ENCODE data around the gene RAD51B. TPM values are rescaled to one million over a fixed set of nuclear protein-coding genes. Genes with fewer than 3 reads are reported as not detected.

Gene RAD51B
- polyA plus RNA-seq, 1 donor (not counting 4 experiments of a cell fraction or from before 2014, with no cell fraction given), result 13.3 TPM

DNA sequence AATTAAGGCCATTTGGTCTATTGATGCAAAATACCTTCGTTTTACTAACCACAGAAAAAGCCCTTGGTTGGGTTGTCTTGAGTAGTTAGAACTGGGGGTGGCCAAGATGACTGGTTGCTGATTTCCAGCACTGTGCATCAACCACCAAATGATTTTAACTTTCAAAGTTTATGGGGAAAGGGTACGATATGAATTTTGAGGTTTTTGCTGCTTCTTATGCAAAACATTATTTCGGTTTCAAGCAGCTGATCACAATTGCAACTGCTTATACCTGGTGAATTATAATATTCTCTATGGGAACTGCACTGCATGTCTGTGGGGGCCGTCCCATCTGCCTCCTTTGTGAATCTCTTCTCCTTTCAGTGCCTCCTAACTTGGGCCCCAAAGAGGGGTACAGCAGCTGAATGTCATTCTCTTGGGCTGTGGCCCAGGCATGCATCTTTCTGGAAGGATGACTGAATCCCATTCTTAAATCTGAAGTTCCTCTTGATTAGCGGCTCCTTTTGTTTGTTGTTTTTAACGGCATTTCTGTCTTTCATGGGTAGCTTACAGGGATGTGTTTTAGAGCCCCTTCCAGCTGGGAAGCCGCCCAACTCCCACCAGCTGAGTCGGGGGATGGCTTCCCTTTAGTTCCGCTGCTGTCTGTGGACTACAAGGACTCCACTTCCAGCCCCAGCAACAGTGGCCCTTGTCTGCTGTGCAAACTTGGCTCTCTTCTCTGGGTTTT is 493.5 kb downstream of the RAD51B start:
- FAIRE-seq (no peak), DNase-seq (ENCODE audit: low read depth, low spot score) (no peak)
- Histone ChIP-seq H3K27me3 (ENCODE audit: control insufficient read depth, extremely low read depth, insufficient read depth, low read length) (no peaks in the 10 kb centered on the region), H3K9me3 (ENCODE audit: control insufficient read depth, low read depth, low read length) (no peaks in the 10 kb centered on the region), H3K36me3 (ENCODE audit: control insufficient read depth in 2 of 2, extremely low read depth in 1 of 2, insufficient read depth in 2 of 2, low read length in 2 of 2) (no peaks in the 10 kb centered on the region), H3K4me2 (ENCODE audit: control insufficient read depth, extremely low read depth, insufficient read depth, low read depth, low read length) (no peak overlapping the region), H3K4me3 (ENCODE audit: control insufficient read depth in 2 of 3, extremely low read depth in 1 of 3, insufficient read depth in 2 of 3, low read depth in 1 of 3, low read length in 3 of 3) (no peak overlapping the region), H3K4me1 (ENCODE audit: control insufficient read depth, extremely low read depth, insufficient read depth, low read length) (peaks cover 4% of the 10 kb centered on the region), H4K20me1 (ENCODE audit: control insufficient read depth, extremely low read depth, insufficient read depth, low read length) (no peaks in the 10 kb centered on the region), H2AFZ (ENCODE audit: control insufficient read depth, low read length) (no peak overlapping the region), H3K27ac (ENCODE audit: control insufficient read depth, insufficient read depth, low read length) (no peak overlapping the region), H3K9ac (ENCODE audit: control insufficient read depth, extremely low read depth, insufficient read depth, low read length) (no peak overlapping the region), H3K9me1 (ENCODE audit: control insufficient read depth, extremely low read depth, insufficient read depth, low read length) (no peaks in the 10 kb centered on the region), H3K79me2 (ENCODE audit: control insufficient read depth, insufficient read depth, low read length) (no peaks in the 10 kb centered on the region)
- dilution Hi-C loops (cut with MboI; ENCODE audit: extremely low pct_ligation_motif_present, low sequenced_read_pairs), result no loop called here
- no peak for TF ChIP-seq EZH2 (IDR thresholded peaks at IDR 0.05; ENCODE audit: low read length)
- no peak for TF ChIP-seq CTCF (optimal IDR thresholded peaks at IDR 0.05 in 1 of 3, IDR thresholded peaks at IDR 0.05 in 1 of 3, conservative IDR thresholded peaks at IDR 0.05 in 1 of 3; ENCODE audit: extremely low read depth in 1 of 3, insufficient read depth in 2 of 3, low read length in 3 of 3)

DNA sequence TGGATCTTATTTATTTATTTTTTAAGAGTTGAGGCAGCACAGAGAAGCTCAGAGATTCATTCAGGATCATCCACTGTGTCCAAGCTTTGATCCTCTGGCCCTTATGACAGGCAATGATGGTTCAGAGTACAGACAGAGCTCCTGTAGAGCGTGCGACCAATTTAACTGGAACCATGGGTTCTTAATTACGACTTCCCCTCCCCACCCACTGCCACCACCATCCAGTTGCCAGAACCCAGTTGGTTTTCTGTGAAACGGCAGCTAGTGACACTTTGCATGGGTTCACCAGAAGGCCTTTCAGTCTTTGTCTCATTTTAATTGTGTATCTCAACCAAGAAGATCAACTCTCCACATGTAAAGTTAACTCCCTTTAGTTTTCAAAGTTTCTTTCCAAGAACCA is 495.1 kb downstream of the RAD51B start:
- Histone ChIP-seq H4K20me1 (ENCODE audit: control insufficient read depth, extremely low read depth, insufficient read depth, low read length) (no peaks in the 10 kb centered on the region), H3K4me2 (ENCODE audit: control insufficient read depth, extremely low read depth, insufficient read depth, low read depth, low read length) (no peak overlapping the region), H3K9me1 (ENCODE audit: control insufficient read depth, extremely low read depth, insufficient read depth, low read length) (no peaks in the 10 kb centered on the region), H3K4me3 (ENCODE audit: control insufficient read depth in 2 of 3, extremely low read depth in 1 of 3, insufficient read depth in 2 of 3, low read depth in 1 of 3, low read length in 3 of 3) (no peak overlapping the region), H3K9me3 (ENCODE audit: control insufficient read depth, low read depth, low read length) (no peaks in the 10 kb centered on the region), H3K27ac (ENCODE audit: control insufficient read depth, insufficient read depth, low read length) (no peak overlapping the region), H2AFZ (ENCODE audit: control insufficient read depth, low read length) (no peak overlapping the region), H3K79me2 (ENCODE audit: control insufficient read depth, insufficient read depth, low read length) (no peaks in the 10 kb centered on the region), H3K9ac (ENCODE audit: control insufficient read depth, extremely low read depth, insufficient read depth, low read length) (no peak overlapping the region), H3K27me3 (ENCODE audit: control insufficient read depth, extremely low read depth, insufficient read depth, low read length) (no peaks in the 10 kb centered on the region), H3K36me3 (ENCODE audit: control insufficient read depth in 2 of 2, extremely low read depth in 1 of 2, insufficient read depth in 2 of 2, low read length in 2 of 2) (no peaks in the 10 kb centered on the region), H3K4me1 (ENCODE audit: control insufficient read depth, extremely low read depth, insufficient read depth, low read length) (peaks cover 3% of the 10 kb centered on the region)
- DNase-seq (ENCODE audit: low read depth, low spot score) (no peak), FAIRE-seq (no peak)
- dilution Hi-C loops (cut with MboI; ENCODE audit: extremely low pct_ligation_motif_present, low sequenced_read_pairs), result no loop called here
- TF ChIP-seq EZH2 (IDR thresholded peaks at IDR 0.05; ENCODE audit: low read length), result no peak
- TF ChIP-seq CTCF (optimal IDR thresholded peaks at IDR 0.05 in 1 of 3, IDR thresholded peaks at IDR 0.05 in 1 of 3, conservative IDR thresholded peaks at IDR 0.05 in 1 of 3; ENCODE audit: extremely low read depth in 1 of 3, insufficient read depth in 2 of 3, low read length in 3 of 3), result no peak

All from keratinocyte (primary cell).